T-cell (primary cell): ENCODE data around the gene OR13A1. TPM values are rescaled to one million over a fixed set of nuclear protein-coding genes. Genes with fewer than 3 reads are reported as not detected.
"Not testable (repeated sequence)": the region's sequence is repeated elsewhere in the genome, so short reads cannot be mapped to it uniquely, and the experiment has no call there.

ENCODE experiments used
- ATAC-seq, 4 experiments: fragments of 200-7000 bp in 3 of 4; fragments of 150-1000 bp in 1 of 4; cut with Tn5 transposase; replicated peaks in 1 of 4; 1 replicate in 3 of 4; 2 replicates in 1 of 4; pipeline ENCODE4 v1.10.0; 2021; ENCODE audit warnings: moderate library complexity in 3 of 4, mild to moderate bottlenecking in 2 of 4, moderate number of reproducible peaks in 1 of 4
- CTCF ChIA-PET, 2 donors: fragments of 300-600 bp; sonication (Branson Sonifier 250); formaldehyde crosslinking; loops; one replicate each; lab custom pipeline; 2022; ENCODE audit warnings: antibody characterized with exemption in 2 of 2; lab: Charles Lee
- POLR2A ChIA-PET, 2 donors: fragments of 300-600 bp; sonication (Branson Sonifier 250); formaldehyde crosslinking; loops; one replicate each; lab custom pipeline; 2022; ENCODE audit warnings: antibody characterized with exemption in 2 of 2; lab: Charles Lee
- DNase-seq, 35 experiments: peaks; one replicate each; pipeline versions ENCODE4 v3.0.0 to v3.0.0-alpha.2; 2013 to 2023
- H3K27ac ChIP-seq: one replicate; pipeline ENCODE4 v1.5.1; 2013; ENCODE audit warnings: low read length
- H3K27me3 ChIP-seq, 2 experiments: replicated peaks in 1 of 2; 1 replicate in 1 of 2; 2 replicates in 1 of 2; pipeline versions ENCODE4 v1.6.1 to v1.7.0; 2013; ENCODE audit warnings: low read length in 1 of 2, mixed read lengths in 1 of 2; ENCODE audit not compliant: control insufficient read depth in 2 of 2, insufficient read depth in 2 of 2; ENCODE audit errors: extremely low read depth in 1 of 2
- H3K36me3 ChIP-seq, 2 donors: 1 replicate in 1 of 2; 2 replicates in 1 of 2; pipeline versions ENCODE4 v1.6.1 to v1.7.0; 2013; ENCODE audit warnings: low read length in 1 of 2; ENCODE audit not compliant: control insufficient read depth in 2 of 2, insufficient read depth in 1 of 2; ENCODE audit errors: extremely low read depth in 1 of 2
- H3K4me1 ChIP-seq, 2 experiments: 1 replicate in 1 of 2; 2 replicates in 1 of 2; pipeline versions ENCODE4 v1.6.1 to v1.7.0; 2013; ENCODE audit warnings: low read length in 2 of 2, mixed read lengths in 1 of 2; ENCODE audit not compliant: insufficient read depth in 2 of 2, control insufficient read depth in 1 of 2; ENCODE audit errors: extremely low read depth in 1 of 2
- H3K4me3 ChIP-seq, 2 donors: 1 replicate in 1 of 2; 2 replicates in 1 of 2; pipeline versions ENCODE4 v1.5.1 to v1.7.0; 2013; ENCODE audit warnings: mild to moderate bottlenecking in 2 of 2, low read length in 1 of 2, moderate library complexity in 1 of 2; ENCODE audit not compliant: control insufficient read depth in 1 of 2; ENCODE audit errors: extremely low read depth in 1 of 2
- H3K9me3 ChIP-seq: 2 replicates; pipeline ENCODE4 v1.7.0; 2013
- H3K27ac Mint-ChIP-seq, 2 donors: one replicate each; pipeline ENCODE4 v1.8.0; 2020 to 2021; ENCODE audit warnings: mild to moderate bottlenecking in 2 of 2, mixed read lengths in 2 of 2
- H3K27me3 Mint-ChIP-seq, 2 donors: one replicate each; pipeline ENCODE4 v1.8.0; 2021 to 2022; ENCODE audit warnings: mixed read lengths in 2 of 2
- H3K36me3 Mint-ChIP-seq: one replicate; pipeline ENCODE4 v1.8.0; 2021; ENCODE audit warnings: mixed read lengths
- H3K4me1 Mint-ChIP-seq, 3 donors: one replicate each; pipeline ENCODE4 v1.8.0; 2020 to 2022; ENCODE audit warnings: mixed read lengths in 3 of 3, mild to moderate bottlenecking in 1 of 3
- H3K4me3 Mint-ChIP-seq, 3 donors: one replicate each; pipeline ENCODE4 v1.8.0; 2020 to 2022; ENCODE audit warnings: mild to moderate bottlenecking in 3 of 3, mixed read lengths in 3 of 3, moderate library complexity in 3 of 3
- H3K9me3 Mint-ChIP-seq, 3 donors: one replicate each; pipeline ENCODE4 v1.8.0; 2020 to 2022; ENCODE audit warnings: mixed read lengths in 3 of 3
- WGBS: methylation state at CpG from one replicate; pipeline ENCODE4 v1.1.5; 2013; ENCODE audit warnings: missing lambda C conversion rate; ENCODE audit not compliant: insufficient coverage; 5-methylcytosine and 5-hydroxymethylcytosine counted together
- total RNA-seq, 35 experiments: library from RNA in 6 of 35; stranded (reverse) in 6 of 35; fragments of 120-200 nt in 1 of 35; gene quantifications; one replicate each; pipeline versions ENCODE4 v1.2.1 to v1.2.4 and lab custom pipeline; 2013 to 2026

OR13A1 gene
- total RNA-seq (under 1 TPM in 3 of 5 donors, not detected in 2; 0.19 to 0.26 (median 0.20) TPM), total RNA-seq (lab: John Stamatoyannopoulos, UW) (0 to 0.47 (median 0.04) reads per million in 29 experiments)
- total RNA-seq (2013), result 0.07 TPM

DNA sequence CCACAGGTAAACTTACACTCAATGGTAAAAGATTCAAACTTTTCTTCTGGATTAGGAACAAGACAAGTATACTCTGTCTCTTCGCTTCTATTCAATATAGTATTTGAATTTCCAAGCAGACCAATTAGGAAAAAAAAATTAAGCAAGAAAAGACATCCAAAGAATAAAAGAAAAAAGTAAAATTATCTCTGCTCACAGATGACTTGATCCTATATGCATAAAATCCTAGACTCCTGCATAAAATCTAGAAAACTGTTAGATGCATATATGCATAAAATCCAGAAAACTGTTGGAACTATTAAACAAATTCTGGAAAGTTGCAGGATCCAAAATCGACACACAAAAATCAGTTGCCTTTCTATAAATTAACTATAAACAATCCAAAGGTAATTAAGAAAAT is at the start of gene OR13A1:
Gene OR13A1, minus strand, starts transcription at position 101 of the 400 bp plus-strand sequence. CDS start 11,186 bp downstream, outside the sequence.
- H3K27me3 ChIP-seq, result no peaks in the 10 kb centered on the region
- DNase-seq (no peak), ATAC-seq (no peak)
- H3K36me3 Mint-ChIP-seq, result peaks cover 15% of the 10 kb centered on the region
- POLR2A ChIA-PET, result no interaction called here
- no CpG with 5 or more reads among the region's 2 CpGs for WGBS
- H3K27ac Mint-ChIP-seq, result no peak within 1 kb of the TSS
- no peaks in the 10 kb centered on the region for H3K36me3 ChIP-seq
- no peaks in the 10 kb centered on the region for H3K4me1 ChIP-seq
- H3K27me3 Mint-ChIP-seq, result peaks cover 4% of the 10 kb centered on the region in 2 donors
- peaks cover 2% of the 10 kb centered on the region for H3K9me3 ChIP-seq
- H3K4me3 ChIP-seq, result no peak within 1 kb of the TSS
- H3K9me3 Mint-ChIP-seq, result peaks cover 10 to 29% (median 18%) of the 10 kb centered on the region in 3 donors
- CTCF ChIA-PET, result no interaction called here
- H3K4me1 Mint-ChIP-seq, result no peaks in the 10 kb centered on the region
- no peak within 1 kb of the TSS for H3K27ac ChIP-seq
- no peak within 1 kb of the TSS for H3K4me3 Mint-ChIP-seq

DNA sequence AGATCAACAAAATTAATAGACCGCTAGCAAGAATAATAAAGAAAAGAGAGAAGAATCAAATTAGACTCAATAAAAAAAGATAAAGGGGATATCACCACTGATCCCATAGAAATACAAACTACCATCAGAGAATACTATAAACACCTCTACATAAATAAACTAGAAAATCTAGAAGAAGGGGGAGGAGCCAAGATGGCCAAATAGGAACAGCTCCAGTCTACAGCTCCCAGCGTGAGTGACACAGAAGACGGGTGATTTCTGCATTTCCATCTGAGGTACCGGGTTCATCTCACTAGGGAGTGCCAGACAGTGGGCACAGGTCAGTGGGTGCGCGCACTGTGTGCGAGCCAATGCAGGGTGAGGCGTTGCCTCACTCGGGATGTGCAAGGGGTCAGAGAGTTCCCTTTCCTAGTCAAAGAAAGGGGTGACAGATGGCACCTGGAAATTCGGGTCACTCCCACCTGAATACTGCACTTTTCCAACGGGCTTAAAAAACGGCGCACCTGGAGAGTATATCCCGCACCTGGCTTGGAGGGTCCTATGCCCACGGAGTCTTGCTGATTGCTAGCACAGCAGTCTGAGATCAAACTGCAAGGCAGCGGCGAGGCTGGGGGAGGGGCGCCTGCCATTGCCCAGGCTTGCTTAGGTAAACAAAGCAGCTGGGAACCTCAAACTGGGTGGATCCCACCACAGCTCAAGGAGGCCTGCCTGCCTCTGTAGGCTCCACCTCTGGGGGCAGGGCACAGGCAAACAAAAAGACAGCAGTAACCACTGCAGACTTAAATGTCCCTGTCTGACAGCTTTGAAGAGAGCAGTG is 46.8 kb upstream of the OR13A1 start:
- POLR2A ChIA-PET, H3K9me3 Mint-ChIP-seq, H3K27me3 ChIP-seq, ATAC-seq, H3K9me3 ChIP-seq, H3K36me3 ChIP-seq, H3K27ac ChIP-seq, H3K4me3 ChIP-seq, CTCF ChIA-PET, H3K36me3 Mint-ChIP-seq, H3K4me1 ChIP-seq: not testable (repeated sequence)
- 53% methylated on average over 14 of the region's 18 CpGs for WGBS
- Mint-ChIP-seq H3K4me1 (peaks cover 13 to 35% (median 22%) of the 10 kb centered on the region in 3 donors), H3K27me3 (peaks cover 9 to 23% of the 10 kb centered on the region in 2 donors), H3K27ac (peak overlapping the region in 1 of 2 donors; percentile 40), H3K4me3 (peak overlapping the region in 1 of 3 donors; percentile 30)
- peak in 12 of 35 experiments; percentile 4 to 40 (median 28) for DNase-seq

- POLR2A ChIA-PET, H3K36me3 Mint-ChIP-seq, ATAC-seq, H3K9me3 ChIP-seq, H3K36me3 ChIP-seq, H3K27ac ChIP-seq, H3K27me3 ChIP-seq, H3K4me1 ChIP-seq, H3K9me3 Mint-ChIP-seq, H3K27ac Mint-ChIP-seq, H3K4me3 Mint-ChIP-seq, DNase-seq, H3K4me3 ChIP-seq: not testable (repeated sequence)
- Mint-ChIP-seq H3K4me1 (peaks cover 13 to 54% (median 35%) of the 10 kb centered on the region in 3 donors), H3K27me3 (peaks cover 3 to 13% of the 10 kb centered on the region in 2 donors)
- CTCF ChIA-PET, result interaction anchor here in 1 of 2 donors (0.7 kb wide), 1 partner anchor 39 kb away, joined by 3 read pairs; no protein-coding TSS in a partner anchor
- 69% methylated on average over 5 of the region's 7 CpGs for WGBS
These were observed 43.6 kb upstream of the OR13A1 start for GRCh38 chr10:45358961-45359360.

GRCh38 chr10:45355494-45355893 is 40.1 kb upstream of the OR13A1 start:
- ATAC-seq (no peak), DNase-seq (no peak)
- Mint-ChIP-seq H3K27me3 (peaks cover 0 to 2% of the 10 kb centered on the region in 2 donors), H3K36me3 (no peaks in the 10 kb centered on the region), H3K4me1 (peaks cover 9 to 50% (median 33%) of the 10 kb centered on the region in 3 donors), H3K27ac (no peak overlapping the region), H3K4me3 (no peak overlapping the region), H3K9me3 (peaks cover 0 to 5% (median 0%) of the 10 kb centered on the region in 3 donors)
- Histone ChIP-seq H3K9me3 (no peaks in the 10 kb centered on the region), H3K4me1 (no peaks in the 10 kb centered on the region), H3K27me3 (no peaks in the 10 kb centered on the region), H3K27ac (no peak overlapping the region), H3K36me3 (no peaks in the 10 kb centered on the region), H3K4me3 (no peak overlapping the region)
- no CpG with 5 or more reads among the region's 4 CpGs for WGBS
- ChIA-PET CTCF (no interaction called here), POLR2A (no interaction called here)

GRCh38 chr10:45354261-45354660 is 38.9 kb upstream of the OR13A1 start:
- Mint-ChIP-seq H3K27me3 (peaks cover 0 to 3% of the 10 kb centered on the region in 2 donors), H3K36me3 (no peaks in the 10 kb centered on the region), H3K4me1 (peaks cover 7 to 41% (median 33%) of the 10 kb centered on the region in 3 donors), H3K27ac (no peak overlapping the region), H3K4me3 (no peak overlapping the region), H3K9me3 (no peaks in the 10 kb centered on the region)
- CTCF ChIA-PET, result no interaction called here
- no peaks in the 10 kb centered on the region for H3K36me3 ChIP-seq
- DNase-seq (no peak), ATAC-seq (no peak)
- no peak overlapping the region for H3K4me3 ChIP-seq
- H3K27ac ChIP-seq, result no peak overlapping the region
- POLR2A ChIA-PET, result no interaction called here
- no peaks in the 10 kb centered on the region for H3K27me3 ChIP-seq
- H3K4me1 ChIP-seq, result no peaks in the 10 kb centered on the region
- no peaks in the 10 kb centered on the region for H3K9me3 ChIP-seq
- WGBS, result 92% methylated on average over 2 of the region's 3 CpGs

DNA sequence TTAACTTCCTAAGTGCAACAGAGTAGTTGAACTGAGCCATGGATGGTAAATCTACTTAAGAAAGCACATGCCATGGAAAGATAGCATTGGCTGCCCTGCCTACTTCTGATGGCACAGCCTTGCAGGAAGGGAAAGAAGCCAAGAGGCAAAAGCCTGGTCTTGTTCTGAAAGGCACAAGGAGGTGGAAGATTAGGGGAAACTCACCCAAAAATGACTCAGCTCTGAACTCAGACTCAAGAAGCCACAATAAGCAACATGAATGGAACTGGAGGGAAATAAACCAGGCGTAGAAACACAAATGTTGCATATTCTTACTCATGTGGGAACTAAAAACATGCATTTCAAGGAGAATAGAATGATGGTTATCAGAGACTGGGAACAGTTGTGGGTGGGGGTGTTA is 37.8 kb upstream of the OR13A1 start:
- Histone ChIP-seq H3K36me3 (no peaks in the 10 kb centered on the region), H3K27me3 (peaks cover 0 to 3% of the 10 kb centered on the region in 2 experiments), H3K27ac (no peak overlapping the region), H3K9me3 (no peaks in the 10 kb centered on the region), H3K4me3 (no peak overlapping the region), H3K4me1 (no peaks in the 10 kb centered on the region)
- DNase-seq, result no peak
- H3K4me3 Mint-ChIP-seq, result no peak overlapping the region
- no peak for ATAC-seq
- WGBS, result 40% methylated on average over 1 of the region's 1 CpG
- peaks cover 7 to 41% (median 31%) of the 10 kb centered on the region in 3 donors for H3K4me1 Mint-ChIP-seq
- H3K9me3 Mint-ChIP-seq, result no peaks in the 10 kb centered on the region
- POLR2A ChIA-PET, result no interaction called here
- H3K27ac Mint-ChIP-seq, result peak overlapping the region in 1 of 2 donors; percentile 34
- CTCF ChIA-PET, result no interaction called here
- H3K36me3 Mint-ChIP-seq, result no peaks in the 10 kb centered on the region
- H3K27me3 Mint-ChIP-seq, result peaks cover 0 to 6% of the 10 kb centered on the region in 2 donors
